Ovary (tissue), 9 donors: ENCODE measurements around the gene CA9. TPM values are rescaled to one million over a fixed set of nuclear protein-coding genes. Genes with fewer than 3 reads are reported as not detected.

Experiments
- DNase-seq, 5 donors: peaks; one replicate each; pipeline ENCODE4 v3.0.0-alpha.2; 2019 to 2020
- H3K27ac ChIP-seq, 2 donors: fragments of 200-600 bp; one replicate each; pipeline versions ENCODE4 v1.5.1 to v1.8.0; 2019 to 2022
- H3K27me3 ChIP-seq: fragments of 200-600 bp; one replicate; pipeline ENCODE4 v1.8.0; 2022
- H3K36me3 ChIP-seq: fragments of 200-600 bp; sonication (generic); one replicate; pipeline ENCODE4 v1.5.1; 2019
- H3K4me1 ChIP-seq: one replicate; pipeline ENCODE4 v1.8.1; 2013; ENCODE audit warnings: mild to moderate bottlenecking, moderate library complexity; ENCODE audit not compliant: insufficient read depth
- H3K4me3 ChIP-seq: fragments of 200-600 bp; sonication (generic); one replicate; pipeline ENCODE4 v1.5.1; 2017
- H3K9me3 ChIP-seq, 2 donors: fragments of 200-600 bp in 1 of 2; sonication (generic) in 1 of 2; one replicate each; pipeline versions ENCODE4 v1.5.1 to v1.8.1; 2013 to 2019; ENCODE audit warnings: mild to moderate bottlenecking in 1 of 2, moderate library complexity in 1 of 2
- CTCF ChIP-seq, 3 donors: fragments of 450-650 bp in 2 of 3; fragments of 200-600 bp in 1 of 3; IDR thresholded peaks; one replicate each; pipeline versions ENCODE4 v1.5.1 to v1.8.0; 2016 to 2022; ENCODE audit warnings: antibody characterized with exemption in 3 of 3, mild to moderate bottlenecking in 1 of 3
- EP300 ChIP-seq: sonication (generic); formaldehyde crosslinking; IDR thresholded peaks from one replicate; pipeline ENCODE4 v1.6.1; 2017; ENCODE audit warnings: antibody characterized with exemption
- POLR2A ChIP-seq: fragments of 450-650 bp; IDR thresholded peaks from one replicate; pipeline ENCODE4 v1.6.1; 2017; ENCODE audit warnings: antibody characterized with exemption, mild to moderate bottlenecking, moderate library complexity
- WGBS, 3 donors: extraction: QIAGEN DNeasy Blood & Tissue Kit in 1 of 3; methylation state at CpG; one replicate each; pipeline versions ENCODE4 v1.1.5 to v1.1.7; 2013 to 2017; 5-methylcytosine and 5-hydroxymethylcytosine counted together
- intact Hi-C, 4 donors: fragments of 100-400 bp; cut with DNase I; formaldehyde crosslinking; loops; one replicate each; pipeline versions ENCODE4 v1.11.0 to v1.15.1; 2022 to 2023
- polyA plus RNA-seq, 2 donors: library from polyadenylated mRNA; stranded (reverse); fragments of 200-250 nt in 1 of 2; fragments of 350-450 nt in 1 of 2; fragmentation: Illumina TruSeq in 1 of 2; extraction: RNeasy Lipid Tissue Mini Kit (QIAGEN cat#74804) in 1 of 2; gene quantifications; one replicate each; pipeline ENCODE4 v1.2.3, GENCODE V29; 2013 to 2014
- total RNA-seq, 7 donors: library from RNA; depleted of rRNA in 2 of 7; stranded (reverse); fragments of >200 nt in 2 of 7; fragmentation: NEBNext Ultra II Directional in 3 of 7; extraction: Animal tissue kit (Norgen Biotek cat#: 25700) in 3 of 7; gene quantifications; one replicate each; pipeline versions ENCODE4 v1.1.0 to v1.2.4, GENCODE V29; 2016 to 2023
- donor health status: DM: no; HTN: no; CAD: no; lungs with moderate emphysema.
- donor health status: DM: no; HTN: no; CAD: no.
- donor health status: Bipolar disorder and iron deficiency.
- donor health status: DM: yes; HTN: yes; CAD: no.
- donor health status: DM: no; HTN: no; CAD: no.
- donor health status: DM: yes; HTN: yes; CAD: no.

The CA9 gene
- total and polyA plus RNA-seq, 9 donors, result 0.37 to 19.5 (median 1.1) TPM; not detected in 1

GRCh38 chr9:35667939-35668338, 5.8 kb upstream of the CA9 start:
- 94 to 96% (median 95%) methylated on average over 3 of the region's 3 CpGs for WGBS, 3 donors
- Histone ChIP-seq H3K27me3 (no peaks in the 10 kb centered on the region), H3K36me3 (no peaks in the 10 kb centered on the region), H3K9me3 (no peaks in the 10 kb centered on the region), H3K4me1 (no peaks in the 10 kb centered on the region), H3K27ac (no peak overlapping the region), H3K4me3 (no peak overlapping the region)
- DNase-seq, result no peak
- no peak for TF ChIP-seq CTCF (IDR thresholded peaks at IDR 0.05)
- no peak for TF ChIP-seq EP300
- intact Hi-C loops, result no loop called here

GRCh38 chr9:35669331-35670145, 4.2 kb upstream of the CA9 start:
- Histone ChIP-seq H3K4me3 (no peak overlapping the region), H3K27me3 (no peaks in the 10 kb centered on the region), H3K27ac (no peak overlapping the region), H3K9me3 (no peaks in the 10 kb centered on the region), H3K4me1 (no peaks in the 10 kb centered on the region), H3K36me3 (no peaks in the 10 kb centered on the region)
- TF ChIP-seq POLR2A, result no peak
- TF ChIP-seq EP300, result no peak
- no peak for TF ChIP-seq CTCF (IDR thresholded peaks at IDR 0.05)
- DNase-seq, result no peak
- 56 to 61% (median 58%) methylated on average over 6 of the region's 6 CpGs for WGBS, 3 donors
- intact Hi-C loops, result no loop called here

GRCh38 chr9:35674025-35674361, 265 bp downstream of the CA9 start:
- no peaks in the 10 kb centered on the region for H3K9me3 ChIP-seq
- TF ChIP-seq EP300, result no peak
- TF ChIP-seq POLR2A, result no peak
- TF ChIP-seq CTCF (IDR thresholded peaks at IDR 0.05), result no peak
- intact Hi-C loops, result no loop called here
- DNase-seq, result no peak
- WGBS, 3 donors, result 72 to 80% (median 72%) methylated on average over 3 of the region's 3 CpGs
- H3K27ac ChIP-seq, result no peak overlapping the region
- no peak overlapping the region for H3K4me3 ChIP-seq
- H3K4me1 ChIP-seq, result peaks cover 5% of the 10 kb centered on the region
- no peaks in the 10 kb centered on the region for H3K36me3 ChIP-seq
- H3K27me3 ChIP-seq, result no peaks in the 10 kb centered on the region

- Histone ChIP-seq H3K36me3 (no peaks in the 10 kb centered on the region), H3K4me1 (peaks cover 5% of the 10 kb centered on the region), H3K9me3 (no peaks in the 10 kb centered on the region), H3K4me3 (peak overlapping the region; percentile 52), H3K27ac (no peak overlapping the region), H3K27me3 (no peaks in the 10 kb centered on the region)
- no peak for DNase-seq
- TF ChIP-seq EP300 (no peak), CTCF (IDR thresholded peaks at IDR 0.05) (no peak), POLR2A (no peak)
- 32 to 38% (median 36%) methylated on average over 13 of the region's 13 CpGs for WGBS, 3 donors
- intact Hi-C loops, result no loop called here
Measured at GRCh38 chr9:35675204-35675603, 1.5 kb downstream of the CA9 start.
